HEK293T (cell line): ENCODE measurements around the gene FPR3.

Experiments
- ARNT ChIP-seq: fragments of 450-650 bp; IDR thresholded peaks from 2 replicates; pipeline ENCODE4 v1.6.1; 2017; ENCODE audit warnings: mild to moderate bottlenecking
- BHLHE40 ChIP-seq: fragments of 450-650 bp; IDR thresholded peaks from 2 replicates; pipeline ENCODE4 v1.6.1; 2016; ENCODE audit warnings: mild to moderate bottlenecking, moderate library complexity, borderline replicate concordance
- FOXA1 ChIP-seq: fragments of 450-650 bp; IDR thresholded peaks from 2 replicates; pipeline ENCODE4 v1.6.1; 2016; ENCODE audit warnings: mild to moderate bottlenecking
- FOXM1 ChIP-seq: fragments of 450-650 bp; IDR thresholded peaks from 2 replicates; pipeline ENCODE4 v1.6.1; 2017; ENCODE audit warnings: mild to moderate bottlenecking, borderline replicate concordance
- L3MBTL2 ChIP-seq: fragments of 450-650 bp; conservative IDR thresholded peaks from 2 replicates; pipeline ENCODE4 v1.6.1; 2016; ENCODE audit warnings: mild to moderate bottlenecking
- LEF1 ChIP-seq: fragments of 450-650 bp; IDR thresholded peaks from 2 replicates; pipeline ENCODE4 v1.6.1; 2017; ENCODE audit warnings: mild to moderate bottlenecking, borderline replicate concordance
- SP1 ChIP-seq: fragments of 450-650 bp; IDR thresholded peaks from 2 replicates; pipeline ENCODE4 v1.6.1; 2017
- SUZ12 ChIP-seq: fragments of 450-650 bp; IDR thresholded peaks from 2 replicates; pipeline ENCODE4 v1.6.1; 2016; ENCODE audit warnings: mild to moderate bottlenecking
- TARDBP ChIP-seq: fragments of 450-650 bp; IDR thresholded peaks from 2 replicates; pipeline ENCODE4 v1.6.1; 2016
- TF ChIP-seq, protein P1 (sequence below): fragments of 450-650 bp; IDR thresholded peaks from 2 replicates; pipeline ENCODE4 v1.6.1; 2016

DNA sequence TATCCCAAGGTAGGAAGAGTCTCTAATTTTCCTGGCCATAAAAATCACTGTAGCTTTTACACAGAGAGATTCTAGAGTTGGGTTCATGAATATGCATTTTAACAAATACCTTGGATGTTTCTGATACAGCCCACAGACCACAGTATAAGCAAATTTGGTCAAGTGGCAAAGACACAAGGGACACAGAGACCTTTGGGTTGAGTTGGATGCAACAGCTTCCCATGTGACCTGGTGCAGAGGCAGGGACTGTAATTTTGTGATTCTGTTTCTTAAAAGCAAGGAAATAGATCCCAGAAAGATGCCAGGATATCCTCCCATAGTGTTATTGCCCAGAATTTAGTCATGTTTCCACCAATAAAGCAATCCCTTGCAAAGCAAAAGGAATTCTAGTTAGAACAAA is 27.0 kb downstream of the FPR3 start:
- TF ChIP-seq BHLHE40 (no peak), SP1 (no peak), FOXM1 (no peak), TARDBP (no peak), FOXA1 (no peak), SUZ12 (no peak), LEF1 (no peak), L3MBTL2 (no peak), ARNT (no peak)
- TF ChIP-seq, protein P1, sequence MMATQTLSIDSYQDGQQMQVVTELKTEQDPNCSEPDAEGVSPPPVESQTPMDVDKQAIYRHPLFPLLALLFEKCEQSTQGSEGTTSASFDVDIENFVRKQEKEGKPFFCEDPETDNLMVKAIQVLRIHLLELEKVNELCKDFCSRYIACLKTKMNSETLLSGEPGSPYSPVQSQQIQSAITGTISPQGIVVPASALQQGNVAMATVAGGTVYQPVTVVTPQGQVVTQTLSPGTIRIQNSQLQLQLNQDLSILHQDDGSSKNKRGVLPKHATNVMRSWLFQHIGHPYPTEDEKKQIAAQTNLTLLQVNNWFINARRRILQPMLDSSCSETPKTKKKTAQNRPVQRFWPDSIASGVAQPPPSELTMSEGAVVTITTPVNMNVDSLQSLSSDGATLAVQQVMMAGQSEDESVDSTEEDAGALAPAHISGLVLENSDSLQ: no peak
